RWPE1 (cell line): Measurements from ENCODE around the gene CAD.

ENCODE experiments used
- CTCF ChIA-PET: fragments of 350-600 bp; sonication (Branson Sonifier 250); formaldehyde crosslinking; extraction: SDS; loops from one replicate; lab custom pipeline; 2021; lab: Yijun Ruan, JAX
- POLR2A ChIA-PET: fragments of 400-600 bp; formaldehyde crosslinking; extraction: SDS; loops from one replicate; lab custom pipeline; 2020; ENCODE audit warnings: antibody characterized with exemption; ENCODE audit not compliant: low non-redundant PET; lab: Yijun Ruan, JAX
- DNase-seq: peaks from one replicate; pipeline ENCODE4 v3.0.0; 2012; ENCODE audit warnings: low spot score
- H3K27ac ChIP-seq: fragments of 450-650 bp; 2 replicates; pipeline ENCODE4 v1.5.1; 2017
- TF ChIP-seq, protein P1 (sequence below): fragments of 450-650 bp; conservative IDR thresholded peaks from 2 replicates; pipeline ENCODE4 v1.5.1; 2017; ENCODE audit warnings: low read depth, mild to moderate bottlenecking

CAD gene

DNA sequence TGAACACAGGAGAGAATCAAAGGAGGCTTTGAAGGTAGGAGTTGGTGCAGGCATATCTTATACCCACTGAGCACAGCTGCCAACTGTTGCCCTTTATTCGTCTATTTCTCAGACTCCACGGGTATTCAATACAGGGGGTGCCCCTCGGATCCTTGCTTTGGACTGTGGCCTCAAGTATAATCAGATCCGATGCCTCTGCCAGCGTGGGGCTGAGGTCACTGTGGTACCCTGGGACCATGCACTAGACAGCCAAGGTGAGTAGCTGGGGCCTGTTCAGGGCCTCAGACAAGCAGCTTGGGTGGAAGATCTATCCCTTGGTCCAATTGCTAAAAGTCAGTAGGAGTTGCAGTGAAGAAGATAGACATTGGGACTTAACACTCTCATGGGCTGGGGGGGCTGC, 5.2 kb downstream of the CAD start:
- TF ChIP-seq, protein P1, sequence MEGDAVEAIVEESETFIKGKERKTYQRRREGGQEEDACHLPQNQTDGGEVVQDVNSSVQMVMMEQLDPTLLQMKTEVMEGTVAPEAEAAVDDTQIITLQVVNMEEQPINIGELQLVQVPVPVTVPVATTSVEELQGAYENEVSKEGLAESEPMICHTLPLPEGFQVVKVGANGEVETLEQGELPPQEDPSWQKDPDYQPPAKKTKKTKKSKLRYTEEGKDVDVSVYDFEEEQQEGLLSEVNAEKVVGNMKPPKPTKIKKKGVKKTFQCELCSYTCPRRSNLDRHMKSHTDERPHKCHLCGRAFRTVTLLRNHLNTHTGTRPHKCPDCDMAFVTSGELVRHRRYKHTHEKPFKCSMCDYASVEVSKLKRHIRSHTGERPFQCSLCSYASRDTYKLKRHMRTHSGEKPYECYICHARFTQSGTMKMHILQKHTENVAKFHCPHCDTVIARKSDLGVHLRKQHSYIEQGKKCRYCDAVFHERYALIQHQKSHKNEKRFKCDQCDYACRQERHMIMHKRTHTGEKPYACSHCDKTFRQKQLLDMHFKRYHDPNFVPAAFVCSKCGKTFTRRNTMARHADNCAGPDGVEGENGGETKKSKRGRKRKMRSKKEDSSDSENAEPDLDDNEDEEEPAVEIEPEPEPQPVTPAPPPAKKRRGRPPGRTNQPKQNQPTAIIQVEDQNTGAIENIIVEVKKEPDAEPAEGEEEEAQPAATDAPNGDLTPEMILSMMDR = no peak
- ChIA-PET POLR2A (no interaction called here), CTCF (no interaction called here)
- H3K27ac ChIP-seq = no peak overlapping the region
- no peak for DNase-seq

DNA sequence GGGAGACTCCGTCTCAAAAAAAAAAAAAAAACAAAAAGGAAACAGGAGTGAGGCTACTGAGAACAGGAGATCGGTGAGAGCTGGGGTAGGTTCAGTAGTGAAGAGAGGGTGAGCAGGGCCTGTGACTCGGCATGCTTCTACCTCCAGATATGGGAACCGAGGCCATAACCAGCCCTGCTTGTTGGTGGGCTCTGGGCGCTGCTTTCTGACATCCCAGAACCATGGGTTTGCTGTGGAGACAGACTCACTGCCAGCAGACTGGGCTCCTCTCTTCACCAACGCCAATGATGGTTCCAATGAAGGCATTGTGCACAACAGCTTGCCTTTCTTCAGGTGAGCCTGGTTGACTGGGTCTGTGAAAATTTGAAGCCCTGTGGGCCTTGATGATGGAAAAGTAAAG, 6.2 kb downstream of the CAD start:
- DNase-seq = no peak
- ChIA-PET POLR2A (no interaction called here), CTCF (no interaction called here)
- no peak overlapping the region for H3K27ac ChIP-seq
- TF ChIP-seq, protein P1 = no peak

DNA sequence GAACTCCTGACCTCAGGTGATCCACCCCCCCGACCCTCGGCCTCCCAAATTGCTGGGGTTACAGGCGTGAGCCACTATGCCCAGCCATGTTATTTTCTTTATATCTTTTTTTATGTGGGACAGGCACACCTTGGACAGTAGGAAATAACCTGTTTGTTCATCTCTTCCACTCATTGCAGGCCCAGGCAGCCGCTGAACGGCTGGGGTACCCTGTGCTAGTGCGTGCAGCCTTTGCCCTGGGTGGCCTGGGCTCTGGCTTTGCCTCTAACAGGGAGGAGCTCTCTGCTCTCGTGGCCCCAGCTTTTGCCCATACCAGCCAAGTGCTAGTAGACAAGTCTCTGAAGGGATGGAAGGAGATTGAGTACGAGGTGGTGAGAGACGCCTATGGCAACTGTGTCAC, 8.4 kb downstream of the CAD start:
- TF ChIP-seq, protein P1 = no peak
- H3K27ac ChIP-seq = no peak overlapping the region
- DNase-seq = no peak
- POLR2A ChIA-PET = no interaction called here
- CTCF ChIA-PET = interaction anchor here (0.6 kb wide), 1 partner anchor 748 kb away, joined by 3 read pairs; no protein-coding TSS in a partner anchor

DNA sequence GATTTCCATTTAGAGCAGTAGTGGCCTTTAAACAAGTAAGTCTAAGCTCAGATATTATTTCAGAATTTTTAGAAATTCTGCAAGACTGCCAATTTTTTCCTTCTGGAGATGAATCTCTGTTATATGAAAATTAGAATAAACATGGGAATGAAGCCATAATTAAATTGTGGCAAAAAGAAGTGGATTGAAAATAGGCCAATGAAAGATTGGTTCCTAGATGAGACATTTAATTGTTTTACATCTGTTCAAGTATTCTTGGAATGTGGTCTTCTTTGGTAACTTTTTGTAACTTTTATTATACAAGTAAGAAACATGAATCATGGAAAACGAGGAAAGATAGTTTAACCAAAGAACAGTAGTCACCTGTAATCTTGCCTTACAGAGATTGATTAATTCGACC, 10.3 kb downstream of the CAD start:
- DNase-seq = no peak
- POLR2A ChIA-PET = no interaction called here
- no peak overlapping the region for H3K27ac ChIP-seq
- CTCF ChIA-PET = no interaction called here
- TF ChIP-seq, protein P1 = no peak

DNA sequence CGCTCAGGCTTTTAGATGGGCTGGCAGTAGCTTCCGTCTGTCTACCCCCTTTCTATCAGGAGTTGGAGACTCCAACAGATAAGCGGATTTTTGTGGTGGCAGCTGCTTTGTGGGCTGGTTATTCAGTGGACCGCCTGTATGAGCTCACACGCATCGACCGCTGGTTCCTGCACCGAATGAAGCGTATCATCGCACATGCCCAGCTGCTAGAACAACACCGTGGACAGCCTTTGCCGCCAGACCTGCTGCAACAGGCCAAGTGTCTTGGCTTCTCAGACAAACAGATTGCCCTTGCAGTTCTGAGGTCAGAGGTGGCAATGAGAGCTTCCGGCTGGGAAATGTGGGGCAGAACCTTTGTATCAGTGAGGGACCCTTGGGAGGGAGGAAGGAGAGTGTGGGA, 14.8 kb downstream of the CAD start:
- CTCF ChIA-PET = interaction anchor here (0.7 kb wide), 1 partner anchor 122 kb away, joined by 3 read pairs; no protein-coding TSS in a partner anchor

DNA sequence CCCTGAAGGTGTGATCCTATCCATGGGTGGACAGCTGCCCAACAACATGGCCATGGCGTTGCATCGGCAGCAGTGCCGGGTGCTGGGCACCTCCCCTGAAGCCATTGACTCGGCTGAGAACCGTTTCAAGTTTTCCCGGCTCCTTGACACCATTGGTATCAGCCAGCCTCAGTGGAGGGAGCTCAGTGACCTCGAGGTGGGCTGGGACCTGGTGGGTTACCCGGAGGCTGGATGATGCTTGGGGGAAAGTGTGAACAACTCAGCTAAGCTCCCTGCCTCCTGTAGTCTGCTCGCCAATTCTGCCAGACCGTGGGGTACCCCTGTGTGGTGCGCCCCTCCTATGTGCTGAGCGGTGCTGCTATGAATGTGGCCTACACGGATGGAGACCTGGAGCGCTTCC, 16.2 kb downstream of the CAD start:
- no peak overlapping the region for H3K27ac ChIP-seq
- DNase-seq = no peak
- TF ChIP-seq, protein P1 = no peak
- ChIA-PET CTCF (no interaction called here), POLR2A (no interaction called here)

More for the DNA sequence above, 14.8 kb downstream of the CAD start:
- POLR2A ChIA-PET = no interaction called here
- TF ChIP-seq, protein P1 = no peak
- no peak for DNase-seq
- H3K27ac ChIP-seq = no peak overlapping the region
